Ectodermal cell (in vitro differentiated cells): ENCODE results near the gene MPDU1.

Experiments used
- H3K27ac ChIP-seq: 2 replicates; pipeline ENCODE4 v1.7.0; 2013; ENCODE audit warnings: mild to moderate bottlenecking, low read depth, low read length; ENCODE audit not compliant: insufficient read depth, poor library complexity, severe bottlenecking
- H3K27me3 ChIP-seq: 2 replicates; pipeline ENCODE4 v1.7.0; 2013; ENCODE audit warnings: mild to moderate bottlenecking, low read length; ENCODE audit not compliant: insufficient read depth, control insufficient read depth, poor library complexity, severe bottlenecking
- H3K36me3 ChIP-seq: one replicate; pipeline ENCODE4 v1.7.0; 2013; ENCODE audit warnings: low read length; ENCODE audit not compliant: control insufficient read depth, insufficient read depth
- H3K4me1 ChIP-seq: one replicate; pipeline ENCODE4 v1.7.0; 2013; ENCODE audit warnings: low read length; ENCODE audit not compliant: control insufficient read depth, insufficient read depth
- H3K4me3 ChIP-seq: 2 replicates; pipeline ENCODE4 v1.7.0; 2013; ENCODE audit warnings: low read depth, low read length, control low read depth; ENCODE audit not compliant: insufficient read depth
- H3K9me3 ChIP-seq: 2 replicates; pipeline ENCODE4 v1.7.0; 2013; ENCODE audit warnings: mild to moderate bottlenecking, low read length, moderate library complexity; ENCODE audit not compliant: control insufficient read depth
- WGBS, 2 experiments: methylation state at CpG; one replicate each; pipeline ENCODE4 v1.1.7; 2013; ENCODE audit warnings: missing lambda C conversion rate in 2 of 2; 5-methylcytosine and 5-hydroxymethylcytosine counted together

MPDU1 gene

DNA sequence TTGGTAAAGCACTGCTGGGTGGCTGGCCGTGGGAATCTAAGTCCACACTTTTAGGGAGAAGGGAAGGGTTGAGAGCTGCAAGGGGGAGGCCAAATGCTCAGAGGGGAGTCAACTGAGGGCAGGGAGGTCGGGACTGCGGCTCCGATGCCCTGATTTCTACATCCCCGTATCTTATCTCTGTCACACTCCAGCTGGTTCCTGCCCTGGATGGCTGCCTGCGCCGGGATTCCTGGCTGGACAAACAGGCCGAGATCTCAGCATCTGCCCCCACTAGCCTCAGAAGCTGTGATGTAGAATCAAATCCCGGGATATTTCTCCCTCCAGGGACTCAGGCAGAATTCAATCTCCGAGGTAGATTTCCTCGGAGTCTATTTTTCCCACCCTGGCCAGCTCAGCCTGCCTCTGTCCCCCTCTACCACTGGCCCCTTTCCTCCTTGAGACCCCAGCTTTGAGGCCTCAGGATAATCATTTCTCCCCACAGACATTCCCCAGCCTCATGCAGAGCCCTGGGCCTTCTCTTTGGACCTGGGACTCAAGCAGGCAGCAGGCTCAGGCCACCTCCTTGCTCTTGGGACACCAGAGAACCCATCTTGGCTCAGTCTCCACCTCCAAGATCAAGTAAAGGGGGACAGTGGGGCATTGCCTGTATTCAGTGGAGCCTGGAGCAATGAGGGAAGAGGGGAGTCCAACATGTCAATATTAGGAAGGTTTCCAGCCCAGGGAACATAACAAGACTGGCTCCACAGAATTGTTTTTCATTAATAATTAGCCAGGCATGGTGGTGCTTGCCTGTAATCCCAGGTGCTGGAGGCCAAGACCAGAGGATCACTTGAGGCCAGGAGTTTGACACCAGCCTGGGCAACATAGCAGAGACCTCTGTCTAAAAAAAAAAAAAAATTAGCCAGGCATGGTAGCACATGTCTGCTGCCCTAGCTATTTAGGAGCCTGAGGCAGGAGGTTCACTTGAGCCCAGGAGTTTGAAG, 48.0 kb downstream of the MPDU1 start:
- WGBS, 2 experiments = 93% methylated on average over 11 of the region's 11 CpGs
- no peaks in the 10 kb centered on the region for H3K9me3 ChIP-seq
- no peaks in the 10 kb centered on the region for H3K36me3 ChIP-seq
- H3K27me3 ChIP-seq = no peaks in the 10 kb centered on the region
- H3K4me3 ChIP-seq = no peak overlapping the region
- peaks cover 2% of the 10 kb centered on the region for H3K4me1 ChIP-seq
- H3K27ac ChIP-seq = no peak overlapping the region

DNA sequence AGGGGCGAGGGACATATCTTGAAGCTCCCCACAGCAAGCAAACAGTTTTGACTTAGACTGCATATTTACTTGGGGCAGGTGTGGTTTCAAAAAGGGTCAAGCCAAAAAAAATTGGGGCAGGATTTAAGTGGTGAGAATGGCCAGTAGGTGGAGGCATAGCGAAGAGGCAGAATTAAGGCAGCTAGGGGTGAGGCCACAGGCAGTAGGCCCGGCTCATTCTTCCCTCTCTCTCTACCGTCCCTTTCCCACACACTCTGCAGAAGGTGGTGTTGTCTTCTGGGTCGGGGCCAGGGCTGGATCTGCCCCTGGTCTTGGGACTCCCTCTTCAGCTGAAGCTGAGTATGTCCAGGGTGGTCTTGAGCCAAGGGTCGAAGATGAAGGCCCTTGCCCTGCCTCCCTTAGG, 48.8 kb downstream of the MPDU1 start:
- 37 to 40% methylated on average over 6 of the region's 6 CpGs for WGBS, 2 experiments
- Histone ChIP-seq H3K4me3 (no peak overlapping the region), H3K36me3 (no peaks in the 10 kb centered on the region), H3K27ac (no peak overlapping the region), H3K27me3 (no peaks in the 10 kb centered on the region), H3K4me1 (no peaks in the 10 kb centered on the region), H3K9me3 (no peaks in the 10 kb centered on the region)

DNA sequence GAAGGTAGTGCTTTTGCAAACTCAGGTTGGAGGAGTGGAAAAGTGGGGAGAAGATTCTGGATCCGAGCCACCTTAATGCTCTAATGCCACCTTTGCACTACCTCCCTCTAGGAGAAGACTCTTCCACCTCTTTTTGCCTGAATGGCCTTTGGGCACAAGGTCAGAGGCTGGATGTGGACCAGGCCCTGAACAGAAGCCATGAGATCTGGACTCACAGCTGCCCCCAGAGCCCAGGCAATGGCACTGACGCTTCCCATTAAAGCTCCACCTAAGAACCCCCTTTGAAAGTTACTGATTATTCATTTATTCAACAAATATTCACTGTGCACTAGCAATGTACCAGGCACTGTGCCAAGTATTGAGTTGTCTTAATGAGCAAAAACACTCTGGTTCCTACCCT, 49.4 kb downstream of the MPDU1 start:
- WGBS, 2 experiments = 84% methylated on average over 2 of the region's 2 CpGs
- Histone ChIP-seq H3K36me3 (no peaks in the 10 kb centered on the region), H3K27me3 (no peaks in the 10 kb centered on the region), H3K4me3 (no peak overlapping the region), H3K9me3 (no peaks in the 10 kb centered on the region), H3K4me1 (no peaks in the 10 kb centered on the region), H3K27ac (no peak overlapping the region)

DNA sequence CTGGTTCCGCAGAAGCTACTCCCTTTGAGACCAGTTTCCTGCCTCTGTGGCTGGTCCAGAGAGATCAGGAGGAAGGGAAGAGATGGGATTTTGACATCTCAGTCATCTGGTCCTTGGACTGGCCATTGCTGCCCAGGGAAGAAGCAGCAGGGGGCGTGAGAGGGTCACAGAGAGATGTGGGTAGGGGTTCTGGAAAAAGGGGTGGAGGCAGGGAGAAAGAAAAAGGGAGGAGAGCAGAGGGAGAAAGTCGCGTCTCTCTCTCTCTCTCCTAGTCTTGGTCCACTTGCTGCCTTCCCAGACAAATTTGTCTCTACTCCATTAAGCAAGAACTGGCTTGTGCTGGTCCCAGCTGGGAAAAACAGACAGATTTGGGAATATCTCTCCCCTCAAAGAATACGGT, 50.7 kb downstream of the MPDU1 start:
- H3K27ac ChIP-seq = no peak overlapping the region
- H3K4me1 ChIP-seq = no peaks in the 10 kb centered on the region
- no peak overlapping the region for H3K4me3 ChIP-seq
- no peaks in the 10 kb centered on the region for H3K9me3 ChIP-seq
- 47 to 48% methylated on average over 5 of the region's 5 CpGs for WGBS, 2 experiments
- H3K27me3 ChIP-seq = no peaks in the 10 kb centered on the region
- H3K36me3 ChIP-seq = no peaks in the 10 kb centered on the region

DNA sequence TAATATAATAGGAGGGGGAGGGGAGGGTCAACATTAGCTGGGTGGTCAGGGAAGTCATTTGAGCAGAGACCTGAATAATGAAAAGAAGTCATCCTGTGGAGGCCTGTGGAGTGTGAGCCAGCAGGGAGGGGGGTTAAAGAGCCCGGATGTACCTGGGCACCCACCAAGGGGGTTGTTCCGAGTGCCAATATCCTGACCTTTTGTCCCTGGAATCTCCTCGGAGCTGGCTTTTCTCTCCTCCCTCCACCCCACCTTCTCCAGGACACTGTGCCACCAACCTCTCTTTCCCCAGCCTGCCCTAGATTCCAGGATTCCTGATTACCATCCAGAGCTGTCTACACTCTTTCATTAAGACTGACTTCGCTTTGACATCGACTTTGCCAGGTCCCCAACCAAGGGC, 52.5 kb downstream of the MPDU1 start:
- no peak overlapping the region for H3K4me3 ChIP-seq
- no peaks in the 10 kb centered on the region for H3K9me3 ChIP-seq
- H3K4me1 ChIP-seq = no peaks in the 10 kb centered on the region
- no peaks in the 10 kb centered on the region for H3K36me3 ChIP-seq
- H3K27ac ChIP-seq = no peak overlapping the region
- H3K27me3 ChIP-seq = no peaks in the 10 kb centered on the region
- WGBS, 2 experiments = 58 to 61% methylated on average over 5 of the region's 5 CpGs
